HCT116 (cell line): ENCODE results near the gene ECI2. TPM values are rescaled to one million over a fixed set of nuclear protein-coding genes. Genes with fewer than 3 reads are reported as not detected.

Experiments used
- ATAC-seq: fragments of 200-7000 bp; cut with Tn5 transposase; 2 replicates; pipeline ENCODE4 v1.9.1; 2020; ENCODE audit warnings: mild to moderate bottlenecking, moderate library complexity
- BruUV-seq: library from RNA; stranded (reverse); fragments of 400-500 nt; replicated peaks from 2 replicates; lab custom pipeline; 2021; lab: Mats Ljungman, UMichigan
- CTCF ChIA-PET: fragments of 300-600 bp; sonication (Branson Sonifier 250); formaldehyde crosslinking; loops from one replicate; lab custom pipeline; 2021; ENCODE audit warnings: antibody characterized with exemption; lab: Charles Lee
- POLR2A ChIA-PET: fragments of 300-600, 350-600 bp; sonication (Branson Sonifier 250); formaldehyde crosslinking; loops from one replicate; lab custom pipeline; 2021; ENCODE audit warnings: antibody characterized with exemption; lab: Charles Lee
- RAD21 ChIA-PET, 2 experiments: fragments of 300-600 bp; sonication (Branson Sonifier 250); formaldehyde crosslinking; loops; one replicate each; lab custom pipeline; 2023; ENCODE audit warnings: low total read pairs in 2 of 2; ENCODE audit not compliant: uncharacterized antibody in 2 of 2, unreplicated experiment in 2 of 2, low non-redundant PET in 1 of 2; lab: Charles Lee
- DNase-seq: peaks from one replicate; pipeline ENCODE4 v3.0.0-alpha.2; 2010; ENCODE audit warnings: low read depth, low spot score
- H2AFZ ChIP-seq: fragments of 200-600 bp; shearing (Covaris generic), sonication (generic); 2 replicates; pipeline ENCODE4 v1.6.1; 2017; ENCODE audit warnings: low read depth, mixed run types, mixed read lengths, antibody characterized with exemption, low read length; ENCODE audit not compliant: poor library complexity, severe bottlenecking
- H3K27ac ChIP-seq: 2 replicates; pipeline ENCODE4 v1.5.1; 2012; ENCODE audit warnings: low read depth, low read length
- H3K27me3 ChIP-seq: fragments of 200-600 bp; sonication (generic); 2 replicates; pipeline ENCODE4 v1.6.1; 2016; ENCODE audit warnings: mixed run types, low read length, mixed read lengths; ENCODE audit not compliant: insufficient read depth
- H3K36me3 ChIP-seq, 2 experiments: fragments of 200-500 bp in 1 of 2; fragments of 200-600 bp in 1 of 2; sonication (Bioruptor generic) in 1 of 2; sonication (generic) in 1 of 2; 2 replicates each; pipeline versions ENCODE4 v1.5.1 to v1.6.1; 2014 to 2016; ENCODE audit warnings: low read length in 2 of 2, inconsistent platforms in 1 of 2, mixed read lengths in 1 of 2, mixed run types in 1 of 2; ENCODE audit not compliant: insufficient read depth in 2 of 2, control insufficient read depth in 1 of 2
- H3K4me1 ChIP-seq, 2 experiments: fragments of 200-600 bp in 1 of 2; sonication (generic) in 1 of 2; 2 replicates each; pipeline versions ENCODE4 v1.5.1 to v1.6.1; 2012 to 2017; ENCODE audit warnings: low read length in 2 of 2, inconsistent platforms in 1 of 2, mild to moderate bottlenecking in 1 of 2, mixed read lengths in 1 of 2, mixed run types in 1 of 2, moderate library complexity in 1 of 2; ENCODE audit not compliant: insufficient read depth in 2 of 2, control insufficient read depth in 1 of 2
- H3K4me2 ChIP-seq: fragments of 200-600 bp; sonication (generic); 2 replicates; pipeline ENCODE4 v1.6.1; 2017; ENCODE audit warnings: mixed run types, low read length, mixed read lengths
- H3K4me3 ChIP-seq, 2 experiments: fragments of 200-600 bp in 1 of 2; sonication (generic) in 1 of 2; replicated peaks in 1 of 2; 2 replicates each; pipeline ENCODE4 v1.5.1; 2011 to 2016; ENCODE audit warnings: low read length in 2 of 2, control low read depth in 1 of 2, low read depth in 1 of 2, mild to moderate bottlenecking in 1 of 2, mixed read lengths in 1 of 2, mixed run types in 1 of 2
- H3K79me2 ChIP-seq: fragments of 200-600 bp; sonication (generic); 2 replicates; pipeline ENCODE4 v1.6.1; 2017; ENCODE audit warnings: mild to moderate bottlenecking, mixed run types, low read length, moderate library complexity, mixed read lengths; ENCODE audit not compliant: insufficient read depth
- H3K9ac ChIP-seq: fragments of 200-600 bp; sonication (generic); 2 replicates; pipeline ENCODE4 v1.6.1; 2016; ENCODE audit warnings: low read length, mixed read lengths
- H3K9me2 ChIP-seq: fragments of 200-600 bp; sonication (generic), shearing (Covaris generic); 2 replicates; pipeline ENCODE4 v1.6.1; 2017; ENCODE audit warnings: mixed run types, mild to moderate bottlenecking, moderate library complexity; ENCODE audit not compliant: insufficient read depth
- H3K9me3 ChIP-seq, 2 experiments: fragments of 200-500 bp in 1 of 2; fragments of 200-600 bp in 1 of 2; sonication (Bioruptor generic) in 1 of 2; sonication (generic) in 1 of 2; 2 replicates each; pipeline ENCODE4 v1.6.1; 2014 to 2017; ENCODE audit warnings: low read length in 2 of 2, mixed read lengths in 2 of 2, inconsistent platforms in 1 of 2, low read depth in 1 of 2, mild to moderate bottlenecking in 1 of 2, mixed run types in 1 of 2, moderate library complexity in 1 of 2; ENCODE audit not compliant: control insufficient read depth in 1 of 2, insufficient read depth in 1 of 2
- H4K20me1 ChIP-seq: fragments of 200-600 bp; sonication (generic), shearing (Covaris generic); 2 replicates; pipeline ENCODE4 v1.6.1; 2017; ENCODE audit warnings: mixed run types, mild to moderate bottlenecking, moderate library complexity; ENCODE audit not compliant: insufficient read depth
- CBX3 ChIP-seq: IDR thresholded peaks from 2 replicates; pipeline ENCODE4 v1.6.1; 2012; ENCODE audit warnings: low read depth
- CEBPB ChIP-seq: IDR thresholded peaks from 2 replicates; pipeline ENCODE4 v1.6.1; 2012; ENCODE audit warnings: low read depth
- EGR1 ChIP-seq: IDR thresholded peaks from 2 replicates; pipeline ENCODE4 v1.6.1; 2012; ENCODE audit warnings: low read depth
- ELF1 ChIP-seq: IDR thresholded peaks from 2 replicates; pipeline ENCODE4 v1.6.1; 2012; ENCODE audit warnings: low read depth, borderline replicate concordance
- EZH2 ChIP-seq: fragments of 200-600 bp; sonication (generic); IDR thresholded peaks from 2 replicates; pipeline ENCODE4 v1.6.1; 2017; ENCODE audit warnings: antibody characterized with exemption, mixed run types
- FOSL1 ChIP-seq: IDR thresholded peaks from 2 replicates; pipeline ENCODE4 v1.6.1; 2012; ENCODE audit warnings: low read depth
- MAX ChIP-seq: IDR thresholded peaks from 2 replicates; pipeline ENCODE4 v1.6.1; 2012
- POLR2A ChIP-seq: IDR thresholded peaks from 2 replicates; pipeline ENCODE4 v1.7.0; 2011; ENCODE audit warnings: borderline replicate concordance; ENCODE audit not compliant: insufficient read depth, insufficient read length; ENCODE audit errors: extremely low read depth
- POLR2AphosphoS5 ChIP-seq: IDR thresholded peaks from 2 replicates; pipeline ENCODE4 v1.6.1; 2011; ENCODE audit warnings: mild to moderate bottlenecking, low read depth, low read length, moderate library complexity
- RAD21 ChIP-seq: IDR thresholded peaks from 2 replicates; pipeline ENCODE4 v1.6.1; 2012; ENCODE audit warnings: low read depth, mild to moderate bottlenecking
- SIN3A ChIP-seq: IDR thresholded peaks from 2 replicates; pipeline ENCODE4 v1.6.1; 2012; ENCODE audit warnings: low read depth
- TCF7L2 ChIP-seq: IDR thresholded peaks from 2 replicates; pipeline ENCODE4 v1.7.0; 2011; ENCODE audit warnings: borderline replicate concordance, inconsistent platforms; ENCODE audit not compliant: insufficient read depth, insufficient read length; ENCODE audit errors: extremely low read depth
- YY1 ChIP-seq: IDR thresholded peaks from 2 replicates; pipeline ENCODE4 v1.6.1; 2011; ENCODE audit warnings: low read length, low read depth, moderate library complexity, mild to moderate bottlenecking; ENCODE audit not compliant: insufficient replicate concordance; ENCODE audit errors: extremely low read depth
- ZBTB33 ChIP-seq: IDR thresholded peaks from 2 replicates; pipeline ENCODE4 v1.6.1; 2011; ENCODE audit warnings: mild to moderate bottlenecking, low read length, moderate library complexity; ENCODE audit not compliant: insufficient replicate concordance; ENCODE audit errors: extremely low read depth
- ZFX ChIP-seq: fragments of 450-650 bp; IDR thresholded peaks from 2 replicates; pipeline ENCODE4 v1.6.1; 2017
- intact Hi-C: fragments of 100-400 bp; cut with micrococcal nuclease; formaldehyde crosslinking; loops from 2 replicates; pipeline ENCODE4 v1.10.0; 2022
- total RNA-seq: library from RNA; stranded (reverse); gene quantifications from one replicate; pipeline ENCODE4 v1.2.1, GENCODE V29; 2021; ENCODE audit not compliant: unreplicated experiment
- TF ChIP-seq, protein P1 (sequence below): IDR thresholded peaks from 2 replicates; pipeline ENCODE4 v1.6.1; 2012; ENCODE audit warnings: low read depth

ECI2 gene
- total RNA-seq, 1 experiment from 2014 or later = 56.8 TPM

DNA sequence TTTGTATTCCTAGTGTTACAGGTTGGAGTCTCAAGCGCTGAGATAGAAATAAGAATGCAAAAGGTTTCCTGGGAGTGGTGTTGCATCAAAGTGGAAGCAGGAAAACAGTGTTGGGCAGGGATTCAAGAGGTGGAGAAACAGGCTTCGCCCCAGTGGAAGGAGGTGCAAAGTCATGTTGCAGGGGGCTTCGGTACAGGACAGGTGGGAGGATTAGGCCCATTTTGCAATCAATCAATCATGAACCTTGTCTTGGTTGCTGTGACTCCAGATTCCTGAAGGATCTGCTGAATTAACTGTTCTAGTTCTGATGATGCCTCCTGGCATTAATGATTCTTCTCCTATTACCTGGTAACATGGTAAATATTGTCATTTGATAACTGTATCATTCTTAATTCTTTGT lies 34.1 kb downstream of the ECI2 start:
- no peak overlapping the region for H3K4me2 ChIP-seq
- ChIA-PET RAD21 (no interaction called here), POLR2A (no interaction called here), CTCF (no interaction called here)
- H3K9ac ChIP-seq = no peak overlapping the region
- no peak overlapping the region for H3K27ac ChIP-seq
- no peaks in the 10 kb centered on the region for H4K20me1 ChIP-seq
- no TSS peak for BruUV-seq
- no peak overlapping the region for H3K4me3 ChIP-seq
- ATAC-seq = no peak
- peaks cover 2 to 7% of the 10 kb centered on the region in 2 experiments; a peak in 3 of 4 replicates for H3K4me1 ChIP-seq
- no peaks in the 10 kb centered on the region for H3K9me2 ChIP-seq
- no peaks in the 10 kb centered on the region for H3K9me3 ChIP-seq
- H2AFZ ChIP-seq = no peak overlapping the region
- no peaks in the 10 kb centered on the region for H3K36me3 ChIP-seq
- no peaks in the 10 kb centered on the region for H3K79me2 ChIP-seq
- H3K27me3 ChIP-seq = no peaks in the 10 kb centered on the region
- TF ChIP-seq ZBTB33 (no peak), ZFX (no peak), POLR2A (no peak), CBX3 (no peak), EGR1 (no peak), EZH2 (no peak)
- no peak for DNase-seq
- intact Hi-C loops = no loop called here

- H3K4me2 ChIP-seq = no peak overlapping the region
- H4K20me1 ChIP-seq = no peaks in the 10 kb centered on the region
- H3K9ac ChIP-seq = no peak overlapping the region
- ChIA-PET POLR2A (no interaction called here), CTCF (no interaction called here), RAD21 (no interaction called here)
- ATAC-seq = no peak
- no peaks in the 10 kb centered on the region for H3K27me3 ChIP-seq
- no peak overlapping the region for H3K4me3 ChIP-seq
- H3K79me2 ChIP-seq = no peaks in the 10 kb centered on the region
- BruUV-seq = no TSS peak
- no peak overlapping the region for H3K27ac ChIP-seq
- peaks cover 2 to 7% of the 10 kb centered on the region in 2 experiments; a peak in 3 of 4 replicates for H3K4me1 ChIP-seq
- H2AFZ ChIP-seq = no peak overlapping the region
- DNase-seq = no peak
- no peaks in the 10 kb centered on the region for H3K36me3 ChIP-seq
- no peaks in the 10 kb centered on the region for H3K9me3 ChIP-seq
- intact Hi-C loops = no loop called here
- no peaks in the 10 kb centered on the region for H3K9me2 ChIP-seq
- TF ChIP-seq MAX = no peak
- no peak for TF ChIP-seq ELF1
- TF ChIP-seq CEBPB = no peak
- TF ChIP-seq SIN3A = no peak
- TF ChIP-seq EGR1 = no peak
- no peak for TF ChIP-seq POLR2AphosphoS5
- TF ChIP-seq FOSL1 = no peak
- no peak for TF ChIP-seq TCF7L2
- TF ChIP-seq YY1 = no peak
- no peak for TF ChIP-seq RAD21
- TF ChIP-seq, protein P1, sequence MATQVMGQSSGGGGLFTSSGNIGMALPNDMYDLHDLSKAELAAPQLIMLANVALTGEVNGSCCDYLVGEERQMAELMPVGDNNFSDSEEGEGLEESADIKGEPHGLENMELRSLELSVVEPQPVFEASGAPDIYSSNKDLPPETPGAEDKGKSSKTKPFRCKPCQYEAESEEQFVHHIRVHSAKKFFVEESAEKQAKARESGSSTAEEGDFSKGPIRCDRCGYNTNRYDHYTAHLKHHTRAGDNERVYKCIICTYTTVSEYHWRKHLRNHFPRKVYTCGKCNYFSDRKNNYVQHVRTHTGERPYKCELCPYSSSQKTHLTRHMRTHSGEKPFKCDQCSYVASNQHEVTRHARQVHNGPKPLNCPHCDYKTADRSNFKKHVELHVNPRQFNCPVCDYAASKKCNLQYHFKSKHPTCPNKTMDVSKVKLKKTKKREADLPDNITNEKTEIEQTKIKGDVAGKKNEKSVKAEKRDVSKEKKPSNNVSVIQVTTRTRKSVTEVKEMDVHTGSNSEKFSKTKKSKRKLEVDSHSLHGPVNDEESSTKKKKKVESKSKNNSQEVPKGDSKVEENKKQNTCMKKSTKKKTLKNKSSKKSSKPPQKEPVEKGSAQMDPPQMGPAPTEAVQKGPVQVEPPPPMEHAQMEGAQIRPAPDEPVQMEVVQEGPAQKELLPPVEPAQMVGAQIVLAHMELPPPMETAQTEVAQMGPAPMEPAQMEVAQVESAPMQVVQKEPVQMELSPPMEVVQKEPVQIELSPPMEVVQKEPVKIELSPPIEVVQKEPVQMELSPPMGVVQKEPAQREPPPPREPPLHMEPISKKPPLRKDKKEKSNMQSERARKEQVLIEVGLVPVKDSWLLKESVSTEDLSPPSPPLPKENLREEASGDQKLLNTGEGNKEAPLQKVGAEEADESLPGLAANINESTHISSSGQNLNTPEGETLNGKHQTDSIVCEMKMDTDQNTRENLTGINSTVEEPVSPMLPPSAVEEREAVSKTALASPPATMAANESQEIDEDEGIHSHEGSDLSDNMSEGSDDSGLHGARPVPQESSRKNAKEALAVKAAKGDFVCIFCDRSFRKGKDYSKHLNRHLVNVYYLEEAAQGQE = no peak
- TF ChIP-seq CBX3 = no peak
- no peak for TF ChIP-seq ZFX
These were observed 34.7 kb downstream of the ECI2 start for GRCh38 chr6:4100655-4101054.
